ENCODE data around the gene ITSN1.

DNA sequence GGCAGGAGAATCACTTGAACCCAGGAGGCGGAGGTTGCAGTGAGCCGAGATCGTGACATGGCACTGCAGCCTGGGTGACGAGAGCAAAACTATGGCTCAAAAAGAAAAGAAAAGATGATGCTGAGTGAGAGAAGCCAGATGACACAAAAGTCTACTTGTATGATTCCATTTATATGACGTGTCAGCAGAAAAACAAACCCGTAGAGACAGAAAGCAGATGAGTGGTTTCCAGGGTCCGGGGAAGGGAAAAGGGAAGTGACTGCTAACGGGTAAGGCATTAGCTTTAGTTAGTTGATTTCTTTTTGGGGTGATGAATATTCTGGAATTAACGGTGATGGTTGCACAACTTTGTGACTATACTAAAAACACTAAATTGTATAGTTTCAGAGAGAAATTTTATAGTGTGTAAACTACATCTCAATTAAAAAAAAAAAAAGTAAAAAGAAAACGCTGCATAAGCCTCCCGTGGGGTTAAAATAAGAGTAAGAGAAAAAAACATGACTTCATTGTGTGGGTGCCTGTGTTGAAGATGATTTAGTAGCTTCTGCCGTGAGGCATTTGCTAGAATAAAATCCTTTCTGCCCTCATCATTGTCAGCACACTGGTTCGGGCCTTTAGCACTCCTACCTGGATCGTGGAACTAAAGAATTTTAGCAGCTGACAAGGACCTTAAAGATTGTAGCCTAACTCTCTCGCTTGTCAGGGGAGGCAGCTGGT is 298.0 kb downstream of the ITSN1 start:
- TF ChIP-seq ZNF565 (CRISPR knock-in tag; conservative IDR thresholded peaks at IDR 0.05; ENCODE audit: low read depth) (no peak), OSR1 (CRISPR knock-in tag; IDR thresholded peaks at IDR 0.05) (no peak)
